Vagina (tissue), 2 donors: ENCODE measurements around the gene ZDHHC21.

Experiments used
- POLR2A ChIP-seq, 2 donors: fragments of 450-650 bp; IDR thresholded peaks; one replicate each; pipeline ENCODE4 v1.6.1; 2017; ENCODE audit warnings: antibody characterized with exemption in 2 of 2, mild to moderate bottlenecking in 2 of 2, moderate library complexity in 2 of 2
- POLR2AphosphoS5 ChIP-seq, 2 donors: sonication (generic); formaldehyde crosslinking; IDR thresholded peaks; one replicate each; pipeline ENCODE4 v1.9.0; 2017; ENCODE audit warnings: antibody characterized with exemption in 2 of 2, mild to moderate bottlenecking in 2 of 2, low read depth in 1 of 2; ENCODE audit not compliant: insufficient read depth in 1 of 2
- TF ChIP-seq, protein P1 (sequence below), 3 experiments: fragments of 450-650 bp in 2 of 3; fragments of 200-600 bp in 1 of 3; sonication (generic) in 1 of 3; IDR thresholded peaks; one replicate each; pipeline ENCODE4 v1.5.1; 2017 to 2019; ENCODE audit warnings: antibody characterized with exemption in 3 of 3, mild to moderate bottlenecking in 2 of 3, moderate library complexity in 2 of 3

- TF ChIP-seq, protein P1, sequence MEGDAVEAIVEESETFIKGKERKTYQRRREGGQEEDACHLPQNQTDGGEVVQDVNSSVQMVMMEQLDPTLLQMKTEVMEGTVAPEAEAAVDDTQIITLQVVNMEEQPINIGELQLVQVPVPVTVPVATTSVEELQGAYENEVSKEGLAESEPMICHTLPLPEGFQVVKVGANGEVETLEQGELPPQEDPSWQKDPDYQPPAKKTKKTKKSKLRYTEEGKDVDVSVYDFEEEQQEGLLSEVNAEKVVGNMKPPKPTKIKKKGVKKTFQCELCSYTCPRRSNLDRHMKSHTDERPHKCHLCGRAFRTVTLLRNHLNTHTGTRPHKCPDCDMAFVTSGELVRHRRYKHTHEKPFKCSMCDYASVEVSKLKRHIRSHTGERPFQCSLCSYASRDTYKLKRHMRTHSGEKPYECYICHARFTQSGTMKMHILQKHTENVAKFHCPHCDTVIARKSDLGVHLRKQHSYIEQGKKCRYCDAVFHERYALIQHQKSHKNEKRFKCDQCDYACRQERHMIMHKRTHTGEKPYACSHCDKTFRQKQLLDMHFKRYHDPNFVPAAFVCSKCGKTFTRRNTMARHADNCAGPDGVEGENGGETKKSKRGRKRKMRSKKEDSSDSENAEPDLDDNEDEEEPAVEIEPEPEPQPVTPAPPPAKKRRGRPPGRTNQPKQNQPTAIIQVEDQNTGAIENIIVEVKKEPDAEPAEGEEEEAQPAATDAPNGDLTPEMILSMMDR (IDR thresholded peaks at IDR 0.05): no peak
- TF ChIP-seq POLR2A (IDR thresholded peaks at IDR 0.05) (no peak), POLR2AphosphoS5 (IDR thresholded peaks at IDR 0.05; ENCODE audit: insufficient read depth in 1 of 2, low read depth in 1 of 2) (no peak)
These were observed 26.1 kb upstream of the ZDHHC21 start for GRCh38 chr9:14719231-14719923.
